ENCODE data around the gene VCL.
"Not testable (repeated sequence)": the region's sequence is repeated elsewhere in the genome, so short reads cannot be mapped to it uniquely, and the experiment has no call there.

The VCL gene

DNA sequence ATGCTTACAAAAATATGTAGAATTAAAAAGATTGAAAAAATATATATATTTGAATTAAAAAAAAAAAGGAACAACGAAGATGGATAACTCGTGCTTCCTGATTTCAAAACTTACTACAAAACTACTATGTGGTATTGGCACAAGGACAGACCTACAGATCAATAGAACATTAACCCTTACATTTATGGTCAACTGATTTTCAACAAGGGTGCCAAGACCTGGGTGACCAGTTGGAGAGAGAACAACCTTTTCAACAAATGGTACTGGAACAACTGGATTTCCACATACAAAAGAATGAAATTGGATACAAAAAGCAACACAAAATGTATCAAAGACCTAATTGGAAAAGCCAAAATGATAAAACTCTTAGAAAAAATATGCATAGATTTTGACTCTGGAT lies 142.6 kb downstream of the VCL start:
- H3K4me3 ChIP-seq (replicated peaks in 1 of 2; ENCODE audit: low read depth in 2 of 2, low read length in 2 of 2), result no peak overlapping the region
- DNase-seq (ENCODE audit: low read depth in 2 of 2), result no peak
- TF ChIP-seq, protein P1, sequence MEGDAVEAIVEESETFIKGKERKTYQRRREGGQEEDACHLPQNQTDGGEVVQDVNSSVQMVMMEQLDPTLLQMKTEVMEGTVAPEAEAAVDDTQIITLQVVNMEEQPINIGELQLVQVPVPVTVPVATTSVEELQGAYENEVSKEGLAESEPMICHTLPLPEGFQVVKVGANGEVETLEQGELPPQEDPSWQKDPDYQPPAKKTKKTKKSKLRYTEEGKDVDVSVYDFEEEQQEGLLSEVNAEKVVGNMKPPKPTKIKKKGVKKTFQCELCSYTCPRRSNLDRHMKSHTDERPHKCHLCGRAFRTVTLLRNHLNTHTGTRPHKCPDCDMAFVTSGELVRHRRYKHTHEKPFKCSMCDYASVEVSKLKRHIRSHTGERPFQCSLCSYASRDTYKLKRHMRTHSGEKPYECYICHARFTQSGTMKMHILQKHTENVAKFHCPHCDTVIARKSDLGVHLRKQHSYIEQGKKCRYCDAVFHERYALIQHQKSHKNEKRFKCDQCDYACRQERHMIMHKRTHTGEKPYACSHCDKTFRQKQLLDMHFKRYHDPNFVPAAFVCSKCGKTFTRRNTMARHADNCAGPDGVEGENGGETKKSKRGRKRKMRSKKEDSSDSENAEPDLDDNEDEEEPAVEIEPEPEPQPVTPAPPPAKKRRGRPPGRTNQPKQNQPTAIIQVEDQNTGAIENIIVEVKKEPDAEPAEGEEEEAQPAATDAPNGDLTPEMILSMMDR (IDR thresholded peaks at IDR 0.05; ENCODE audit: low read depth, low read length), result no peak

DNA sequence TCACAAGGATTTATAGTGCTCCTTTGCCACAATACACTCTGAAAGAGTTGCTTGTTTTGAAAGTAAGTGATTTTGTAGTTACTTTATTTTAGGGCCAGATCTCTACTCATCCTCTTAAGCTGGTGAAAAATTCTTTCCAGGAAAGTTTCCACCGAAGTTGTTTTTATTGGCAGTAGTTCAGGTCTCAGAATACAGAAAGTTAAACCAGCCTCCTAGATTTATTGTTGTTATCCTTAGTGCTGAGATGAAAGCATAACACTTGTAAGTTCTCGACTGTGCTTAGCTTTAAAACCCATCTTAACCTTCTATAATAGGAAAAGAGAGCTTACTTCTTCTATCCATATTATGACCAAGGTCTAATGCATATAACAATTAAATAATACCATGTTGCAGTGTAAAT lies 147.2 kb downstream of the VCL start:
- DNase-seq (ENCODE audit: low read depth in 2 of 2), result peak; percentile 82 to 85

DNA sequence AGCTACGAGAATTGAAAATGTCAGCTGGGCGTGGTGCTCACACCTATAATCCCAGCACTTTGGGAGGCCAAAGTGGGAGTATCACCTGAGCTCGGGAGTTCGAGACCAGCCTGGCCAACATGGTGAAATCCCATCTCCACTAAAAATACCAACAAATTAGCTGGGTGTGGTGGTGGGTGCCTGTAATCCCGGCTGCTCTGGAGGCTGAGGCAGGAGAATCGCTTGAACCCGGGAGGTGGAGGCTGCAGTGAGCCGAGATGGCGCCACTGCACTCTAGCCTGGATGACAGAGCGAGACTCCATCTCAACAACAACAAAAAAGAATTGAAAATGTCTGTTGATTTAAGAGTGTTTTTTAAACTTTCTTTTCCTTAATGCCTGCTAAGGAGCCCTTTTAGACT lies 149.1 kb downstream of the VCL start:
- DNase-seq (ENCODE audit: low read depth in 2 of 2); H3K4me3 ChIP-seq (replicated peaks in 1 of 2; ENCODE audit: low read depth in 2 of 2, low read length in 2 of 2): not testable (repeated sequence)

More for the DNA sequence above, 147.2 kb downstream of the VCL start:
- TF ChIP-seq, protein P1 (IDR thresholded peaks at IDR 0.05; ENCODE audit: low read depth, low read length), result no peak
- H3K4me3 ChIP-seq (replicated peaks in 1 of 2; ENCODE audit: low read depth in 2 of 2, low read length in 2 of 2), result no peak overlapping the region

DNA sequence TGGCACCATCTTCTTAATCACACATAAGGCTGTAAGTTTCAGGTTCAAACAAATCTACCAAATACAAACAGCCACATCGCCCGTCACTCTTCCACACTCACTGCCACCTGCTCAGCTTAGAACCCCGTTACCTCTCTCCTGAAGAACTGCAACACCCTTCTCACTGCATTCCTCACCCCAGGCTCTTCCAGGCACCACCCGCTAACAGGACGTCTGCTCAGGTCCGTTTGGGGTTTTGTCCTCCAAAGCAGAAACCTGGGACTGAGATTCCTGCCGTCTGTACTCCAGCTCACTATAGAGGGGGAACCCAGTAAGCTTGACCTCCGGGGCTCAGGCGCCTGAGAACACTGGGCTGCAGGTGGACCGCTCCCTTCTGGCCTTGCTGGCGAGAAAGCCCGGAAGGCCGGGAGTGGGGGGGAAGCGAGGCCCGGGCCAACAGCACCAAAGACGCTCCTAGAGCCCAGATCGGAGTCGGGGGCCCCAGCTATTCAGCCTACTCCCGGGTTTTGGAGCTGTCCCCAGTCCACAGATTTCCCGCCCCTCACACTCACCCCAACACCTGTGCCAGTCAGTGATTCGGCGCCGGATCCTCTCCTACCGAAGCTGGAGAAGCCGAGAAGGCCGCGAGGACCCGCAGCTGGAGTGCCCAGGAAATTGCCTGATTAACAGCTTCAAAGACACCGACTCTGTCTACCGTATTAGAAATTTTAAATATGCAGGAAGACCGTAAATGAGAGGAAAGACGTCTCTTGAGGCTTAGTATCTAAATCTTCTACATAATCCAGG lies 152.5 kb downstream of the VCL start, which contains the start of gene AP3M1:
Gene AP3M1, minus strand, starts transcription at position 625 of the 786 bp plus-strand sequence. CDS start 12,449 bp downstream, outside the sequence.
- TF ChIP-seq, protein P1 (IDR thresholded peaks at IDR 0.05; ENCODE audit: low read depth, low read length), result no peak
- no peak for DNase-seq (ENCODE audit: low read depth in 2 of 2)

DNA sequence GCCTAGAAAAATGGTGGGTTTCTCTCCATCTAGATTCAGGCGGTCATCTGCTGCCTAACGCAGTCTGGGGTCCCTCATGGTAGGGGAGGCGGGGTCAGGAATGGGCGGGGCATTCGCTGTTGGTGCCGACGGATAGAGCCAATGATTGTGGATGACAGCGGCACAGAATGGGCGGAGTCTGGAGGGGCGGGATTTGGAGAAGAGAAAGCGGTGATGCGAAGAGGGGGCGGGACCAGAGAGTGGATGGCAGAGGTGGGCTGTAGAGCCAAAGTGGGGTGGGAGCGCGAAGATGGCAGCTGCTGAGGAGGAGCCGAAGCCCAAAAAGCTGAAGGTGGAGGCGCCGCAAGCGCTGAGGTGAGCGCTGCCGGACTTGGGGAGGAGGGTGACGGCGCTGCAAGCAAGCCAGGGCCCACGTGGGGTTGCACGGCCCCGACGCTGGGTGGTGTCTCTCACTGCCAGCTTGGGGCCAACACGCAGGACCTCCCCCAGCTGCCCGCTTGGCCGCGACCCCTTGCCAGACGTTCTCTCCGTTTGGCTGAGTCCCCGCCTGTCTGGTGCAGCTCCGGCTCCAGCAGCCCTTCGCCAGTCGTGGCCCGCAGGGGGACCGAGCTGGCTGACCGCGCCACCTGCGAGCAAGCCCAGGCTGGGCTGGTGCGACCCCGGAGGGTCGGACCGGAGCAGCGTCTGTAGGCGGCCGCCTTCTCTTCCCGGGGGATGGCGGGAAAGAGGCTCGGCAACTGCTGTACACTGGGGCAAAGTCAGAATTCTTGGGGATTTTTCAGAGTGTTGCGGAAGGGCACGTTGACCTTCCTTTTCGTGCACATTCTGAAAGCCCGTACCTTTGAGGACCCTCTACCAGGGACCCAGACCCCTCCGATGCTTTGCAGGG lies 153.3 kb downstream of the VCL start, which contains the start of gene ADK:
Gene ADK, plus strand, starts transcription at position 232 of the 889 bp plus-strand sequence. Its CDS starts 58 bp downstream, at position 290.
- TF ChIP-seq, protein P1 (IDR thresholded peaks at IDR 0.05; ENCODE audit: low read depth, low read length), result peak; percentile 39
- peak; percentile 98 to 99 for DNase-seq (ENCODE audit: low read depth in 2 of 2)

More for the DNA sequence above, 152.5 kb downstream of the VCL start, which contains the start of gene AP3M1:
- peak within 1 kb of the TSS; percentile 91 to 95 for H3K4me3 ChIP-seq (replicated peaks in 1 of 2; ENCODE audit: low read depth in 2 of 2, low read length in 2 of 2)

DNA sequence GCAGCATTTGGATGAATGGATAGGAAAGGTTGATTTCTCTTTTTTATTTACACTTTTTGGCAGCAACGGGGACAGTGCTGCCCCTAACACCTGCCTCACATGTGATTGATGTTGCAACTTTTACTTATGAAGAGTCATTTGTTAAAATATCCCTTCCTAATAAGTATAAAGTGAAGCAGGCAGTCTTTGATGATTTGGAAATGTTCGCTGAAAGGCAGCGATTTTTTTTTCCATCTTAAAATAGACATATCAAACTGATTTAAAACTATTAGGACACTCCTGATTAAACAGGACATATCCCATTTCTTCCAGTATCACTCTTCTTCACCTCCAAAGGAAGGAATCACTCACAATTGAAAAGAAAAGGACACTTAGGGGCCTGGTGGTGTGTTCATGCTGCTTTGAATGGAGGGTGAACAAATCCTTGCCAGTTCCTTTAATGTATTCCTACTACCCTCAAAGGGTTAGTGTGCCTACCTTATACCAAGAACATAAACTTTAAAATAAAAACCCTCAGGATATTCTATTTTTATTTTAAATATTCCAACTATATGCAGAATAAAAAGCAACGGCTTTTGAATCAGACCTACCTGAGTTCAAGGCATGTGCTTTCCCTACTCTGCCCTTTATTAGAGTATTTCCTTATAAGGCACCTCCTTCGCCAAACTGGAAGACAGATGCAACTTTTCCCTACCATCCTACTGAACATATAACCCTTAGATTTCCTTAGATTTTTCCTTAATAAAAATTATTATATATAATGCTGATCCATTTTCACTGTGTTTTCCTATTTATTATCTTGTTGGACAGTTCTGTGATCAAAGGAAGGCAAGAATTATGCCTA lies 154.2 kb downstream of the VCL start:
- peak overlapping the region; percentile 91 to 95 for H3K4me3 ChIP-seq (replicated peaks in 1 of 2; ENCODE audit: low read depth in 2 of 2, low read length in 2 of 2)
- no peak for DNase-seq (ENCODE audit: low read depth in 2 of 2)
- TF ChIP-seq, protein P1 (IDR thresholded peaks at IDR 0.05; ENCODE audit: low read depth, low read length), result no peak

More for the DNA sequence above, 153.3 kb downstream of the VCL start, which contains the start of gene ADK:
- peak within 1 kb of the TSS; percentile 91 to 95 for H3K4me3 ChIP-seq (replicated peaks in 1 of 2; ENCODE audit: low read depth in 2 of 2, low read length in 2 of 2)

Data from cardiac fibroblast (primary cell).